ENCODE data around the gene GSTA5.
"Not testable (repeated sequence)": the region's sequence is repeated elsewhere in the genome, so short reads cannot be mapped to it uniquely, and the experiment has no call there.

GRCh38 chr6:52782696-52783274 lies 57.8 kb downstream of the GSTA5 start:
- not testable (repeated sequence) for TF ChIP-seq POLR2A (IDR thresholded peaks at IDR 0.05); POLR2AphosphoS5 (IDR thresholded peaks at IDR 0.05; ENCODE audit: insufficient read depth in 1 of 2, low read depth in 1 of 2)

All from vagina (tissue), 2 donors.